ENCODE results near the gene SORBS2. TPM values are rescaled to one million over a fixed set of nuclear protein-coding genes. Genes with fewer than 3 reads are reported as not detected.

SORBS2 gene
- total RNA-seq, 1 experiment from 2014 or later = 8.4 TPM

GRCh38 chr4:185840953-185841352 is 29.0 kb upstream of the SORBS2 start:
- Histone ChIP-seq H3K27me3 (ENCODE audit: control insufficient read depth, insufficient read depth, low read length) (no peaks in the 10 kb centered on the region), H3K4me3 (ENCODE audit: low read depth in 2 of 2, low read length in 2 of 2) (no peak overlapping the region), H3K27ac (ENCODE audit: low read length) (peak overlapping the region; percentile 86), H3K36me3 (ENCODE audit: control insufficient read depth, insufficient read depth, low read length) (no peaks in the 10 kb centered on the region), H3K4me1 (ENCODE audit: control insufficient read depth, insufficient read depth, low read length) (peaks cover 27% of the 10 kb centered on the region), H3K9me3 (ENCODE audit: control insufficient read depth, insufficient read depth, low read depth, low read length) (no peaks in the 10 kb centered on the region)
- ChIA-PET POLR2A (no interaction called here), CTCF (no interaction called here)
- TF ChIP-seq POLR2AphosphoS5 (IDR thresholded peaks at IDR 0.05; ENCODE audit: low read depth, low read length) = no peak
- TF ChIP-seq TCF7L2 (IDR thresholded peaks at IDR 0.05; ENCODE audit: low read depth, low read length) = no peak
- TF ChIP-seq, protein P1, sequence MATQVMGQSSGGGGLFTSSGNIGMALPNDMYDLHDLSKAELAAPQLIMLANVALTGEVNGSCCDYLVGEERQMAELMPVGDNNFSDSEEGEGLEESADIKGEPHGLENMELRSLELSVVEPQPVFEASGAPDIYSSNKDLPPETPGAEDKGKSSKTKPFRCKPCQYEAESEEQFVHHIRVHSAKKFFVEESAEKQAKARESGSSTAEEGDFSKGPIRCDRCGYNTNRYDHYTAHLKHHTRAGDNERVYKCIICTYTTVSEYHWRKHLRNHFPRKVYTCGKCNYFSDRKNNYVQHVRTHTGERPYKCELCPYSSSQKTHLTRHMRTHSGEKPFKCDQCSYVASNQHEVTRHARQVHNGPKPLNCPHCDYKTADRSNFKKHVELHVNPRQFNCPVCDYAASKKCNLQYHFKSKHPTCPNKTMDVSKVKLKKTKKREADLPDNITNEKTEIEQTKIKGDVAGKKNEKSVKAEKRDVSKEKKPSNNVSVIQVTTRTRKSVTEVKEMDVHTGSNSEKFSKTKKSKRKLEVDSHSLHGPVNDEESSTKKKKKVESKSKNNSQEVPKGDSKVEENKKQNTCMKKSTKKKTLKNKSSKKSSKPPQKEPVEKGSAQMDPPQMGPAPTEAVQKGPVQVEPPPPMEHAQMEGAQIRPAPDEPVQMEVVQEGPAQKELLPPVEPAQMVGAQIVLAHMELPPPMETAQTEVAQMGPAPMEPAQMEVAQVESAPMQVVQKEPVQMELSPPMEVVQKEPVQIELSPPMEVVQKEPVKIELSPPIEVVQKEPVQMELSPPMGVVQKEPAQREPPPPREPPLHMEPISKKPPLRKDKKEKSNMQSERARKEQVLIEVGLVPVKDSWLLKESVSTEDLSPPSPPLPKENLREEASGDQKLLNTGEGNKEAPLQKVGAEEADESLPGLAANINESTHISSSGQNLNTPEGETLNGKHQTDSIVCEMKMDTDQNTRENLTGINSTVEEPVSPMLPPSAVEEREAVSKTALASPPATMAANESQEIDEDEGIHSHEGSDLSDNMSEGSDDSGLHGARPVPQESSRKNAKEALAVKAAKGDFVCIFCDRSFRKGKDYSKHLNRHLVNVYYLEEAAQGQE (IDR thresholded peaks at IDR 0.05; ENCODE audit: insufficient read depth in 1 of 2, low read depth in 2 of 2, low read length in 1 of 2) = no peak
- TF ChIP-seq CTCF (IDR thresholded peaks at IDR 0.05) = no peak
- TF ChIP-seq SIN3A (IDR thresholded peaks at IDR 0.05; ENCODE audit: borderline replicate concordance, insufficient read depth, low read depth, low read length) = no peak
- ATAC-seq (no peak), DNase-seq (ENCODE audit: low read depth, low spot score) (no peak)
- no TSS peak for BruUV-seq (replicated peaks)
- intact Hi-C loops (cut with micrococcal nuclease; ENCODE audit: unreplicated experiment) (no loop called here), in situ Hi-C loops (cut with HindIII; ENCODE audit: low pct_unique_long_range_greater_than_20kb, low sequenced_read_pairs) (no loop called here)

DNA sequence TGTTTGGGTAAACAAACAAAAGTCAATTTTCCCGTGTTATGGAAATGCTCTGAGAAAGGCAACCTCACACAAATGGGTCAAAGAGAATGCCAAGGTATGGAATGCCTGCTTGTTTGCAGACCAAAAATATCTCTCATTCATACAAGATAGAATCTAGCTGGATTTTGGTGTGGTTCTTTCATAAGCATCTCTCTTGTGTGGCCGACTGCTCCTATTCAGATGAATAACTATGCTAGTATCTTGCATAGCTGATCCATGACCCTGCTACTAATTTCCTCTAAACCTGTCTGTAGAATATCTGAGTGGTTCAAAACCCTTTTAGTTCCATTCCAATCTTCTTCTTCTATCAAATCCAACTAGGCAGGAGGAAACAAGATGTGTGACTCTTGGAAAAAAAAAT is 28.2 kb upstream of the SORBS2 start:
- ChIA-PET POLR2A (no interaction called here), CTCF (no interaction called here)
- Histone ChIP-seq H3K9me3 (ENCODE audit: control insufficient read depth, insufficient read depth, low read depth, low read length) (no peaks in the 10 kb centered on the region), H3K27me3 (ENCODE audit: control insufficient read depth, insufficient read depth, low read length) (no peaks in the 10 kb centered on the region), H3K4me3 (ENCODE audit: low read depth in 2 of 2, low read length in 2 of 2) (no peak overlapping the region), H3K27ac (ENCODE audit: low read length) (peak overlapping the region; percentile 86), H3K36me3 (ENCODE audit: control insufficient read depth, insufficient read depth, low read length) (no peaks in the 10 kb centered on the region), H3K4me1 (ENCODE audit: control insufficient read depth, insufficient read depth, low read length) (peaks cover 27% of the 10 kb centered on the region)
- DNase-seq (ENCODE audit: low read depth, low spot score) = no peak
- intact Hi-C loops (cut with micrococcal nuclease; ENCODE audit: unreplicated experiment) (no loop called here), in situ Hi-C loops (cut with HindIII; ENCODE audit: low pct_unique_long_range_greater_than_20kb, low sequenced_read_pairs) (no loop called here)
- no TSS peak for BruUV-seq (replicated peaks)
- TF ChIP-seq CTCF (IDR thresholded peaks at IDR 0.05) = no peak
- TF ChIP-seq SIN3A (IDR thresholded peaks at IDR 0.05; ENCODE audit: borderline replicate concordance, insufficient read depth, low read depth, low read length) = no peak
- no peak for TF ChIP-seq POLR2AphosphoS5 (IDR thresholded peaks at IDR 0.05; ENCODE audit: low read depth, low read length)
- no peak for TF ChIP-seq TCF7L2 (IDR thresholded peaks at IDR 0.05; ENCODE audit: low read depth, low read length)
- TF ChIP-seq, protein P1 (IDR thresholded peaks at IDR 0.05; ENCODE audit: insufficient read depth in 1 of 2, low read depth in 2 of 2, low read length in 1 of 2) = no peak
- ATAC-seq = no peak
